ENCODE data around the gene OLA1.

- TF ChIP-seq CTCF (IDR thresholded peaks at IDR 0.05) (no peak), EZH2 (IDR thresholded peaks at IDR 0.05; ENCODE audit: borderline replicate concordance, insufficient read depth, low read depth, low read length, poor library complexity, severe bottlenecking) (no peak)
Measured at GRCh38 chr2:174248998-174249592, 763 bp upstream of the OLA1 start.

Data from B cell (primary cell).